Neural crest cell (in vitro differentiated cells): Measurements from ENCODE around the gene PPP1R16B. TPM values are rescaled to one million over a fixed set of nuclear protein-coding genes. Genes with fewer than 3 reads are reported as not detected.

Source experiments
- DNase-seq: peaks from one replicate; pipeline ENCODE4 v3.0.0; 2021; ENCODE audit warnings: low read depth, mixed read lengths, low spot score
- H3K27ac Mint-ChIP-seq: one replicate; pipeline ENCODE4 v1.8.0; 2021; ENCODE audit warnings: mild to moderate bottlenecking, mixed read lengths; ENCODE audit not compliant: unreplicated experiment
- H3K27me3 Mint-ChIP-seq: 2 replicates; pipeline ENCODE4 v1.8.0; 2021; ENCODE audit warnings: low read depth, mild to moderate bottlenecking, mixed read lengths
- H3K36me3 Mint-ChIP-seq: 2 replicates; pipeline ENCODE4 v1.8.0; 2021; ENCODE audit warnings: low read depth, mild to moderate bottlenecking, mixed read lengths
- H3K4me1 Mint-ChIP-seq: 2 replicates; pipeline ENCODE4 v1.8.0; 2021; ENCODE audit warnings: mixed read lengths
- H3K4me3 Mint-ChIP-seq: one replicate; pipeline ENCODE4 v1.8.0; 2021; ENCODE audit warnings: mild to moderate bottlenecking, mixed read lengths
- H3K9me3 Mint-ChIP-seq: 2 replicates; pipeline ENCODE4 v1.8.0; 2021; ENCODE audit warnings: mixed read lengths
- total RNA-seq: library from RNA; stranded (reverse); gene quantifications from 2 replicates; pipeline ENCODE4 v1.2.1, GENCODE V29; 2021
- TF ChIP-seq, protein P1 (sequence below): fragments of 200-600 bp; sonication (generic); conservative IDR thresholded peaks from 2 replicates; pipeline ENCODE4 v1.5.0; 2021; ENCODE audit warnings: antibody characterized with exemption, mild to moderate bottlenecking

The PPP1R16B gene
- total RNA-seq, 1 donor from 2014 or later, result 0.30 TPM

- no peak overlapping the region for H3K27ac Mint-ChIP-seq
- H3K36me3 Mint-ChIP-seq, result no peaks in the 10 kb centered on the region
- TF ChIP-seq, protein P1, sequence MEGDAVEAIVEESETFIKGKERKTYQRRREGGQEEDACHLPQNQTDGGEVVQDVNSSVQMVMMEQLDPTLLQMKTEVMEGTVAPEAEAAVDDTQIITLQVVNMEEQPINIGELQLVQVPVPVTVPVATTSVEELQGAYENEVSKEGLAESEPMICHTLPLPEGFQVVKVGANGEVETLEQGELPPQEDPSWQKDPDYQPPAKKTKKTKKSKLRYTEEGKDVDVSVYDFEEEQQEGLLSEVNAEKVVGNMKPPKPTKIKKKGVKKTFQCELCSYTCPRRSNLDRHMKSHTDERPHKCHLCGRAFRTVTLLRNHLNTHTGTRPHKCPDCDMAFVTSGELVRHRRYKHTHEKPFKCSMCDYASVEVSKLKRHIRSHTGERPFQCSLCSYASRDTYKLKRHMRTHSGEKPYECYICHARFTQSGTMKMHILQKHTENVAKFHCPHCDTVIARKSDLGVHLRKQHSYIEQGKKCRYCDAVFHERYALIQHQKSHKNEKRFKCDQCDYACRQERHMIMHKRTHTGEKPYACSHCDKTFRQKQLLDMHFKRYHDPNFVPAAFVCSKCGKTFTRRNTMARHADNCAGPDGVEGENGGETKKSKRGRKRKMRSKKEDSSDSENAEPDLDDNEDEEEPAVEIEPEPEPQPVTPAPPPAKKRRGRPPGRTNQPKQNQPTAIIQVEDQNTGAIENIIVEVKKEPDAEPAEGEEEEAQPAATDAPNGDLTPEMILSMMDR, result no peak
- no peak for DNase-seq
- peaks cover 10% of the 10 kb centered on the region for H3K4me1 Mint-ChIP-seq
- H3K4me3 Mint-ChIP-seq, result no peak overlapping the region
- H3K9me3 Mint-ChIP-seq, result no peaks in the 10 kb centered on the region
- H3K27me3 Mint-ChIP-seq, result peaks cover 6% of the 10 kb centered on the region
Observed at GRCh38 chr20:38888059-38888831, 82.7 kb downstream of the PPP1R16B start.

DNA sequence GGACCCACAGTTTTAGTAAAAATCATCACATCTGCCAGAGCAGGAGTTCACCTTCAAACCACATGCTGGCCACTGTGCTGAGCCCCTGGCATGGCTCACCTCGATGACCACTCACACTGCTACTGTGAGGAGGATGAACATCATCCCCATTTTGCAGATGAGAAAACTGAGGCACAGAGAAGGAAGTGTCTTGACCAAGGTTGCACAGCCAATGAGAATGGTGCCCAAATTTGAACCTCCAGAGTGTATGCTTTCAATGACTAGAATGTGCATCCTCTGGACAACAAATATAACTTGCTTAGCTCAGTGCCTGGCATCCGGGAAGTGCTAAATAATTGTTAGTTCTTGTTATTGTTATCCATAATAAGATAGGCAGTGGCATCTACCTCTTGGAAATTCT is 83.6 kb downstream of the PPP1R16B start:
- H3K4me3 Mint-ChIP-seq, result no peak overlapping the region
- H3K9me3 Mint-ChIP-seq, result no peaks in the 10 kb centered on the region
- peaks cover 11% of the 10 kb centered on the region for H3K4me1 Mint-ChIP-seq
- H3K27me3 Mint-ChIP-seq, result peaks cover 9% of the 10 kb centered on the region
- H3K36me3 Mint-ChIP-seq, result no peaks in the 10 kb centered on the region
- TF ChIP-seq, protein P1, result no peak
- H3K27ac Mint-ChIP-seq, result no peak overlapping the region
- no peak for DNase-seq

GRCh38 chr20:38889792-38890496 is 84.4 kb downstream of the PPP1R16B start:
- no peak overlapping the region for H3K4me3 Mint-ChIP-seq
- TF ChIP-seq, protein P1, result no peak
- no peak overlapping the region for H3K27ac Mint-ChIP-seq
- DNase-seq, result no peak
- no peaks in the 10 kb centered on the region for H3K9me3 Mint-ChIP-seq
- peaks cover 17% of the 10 kb centered on the region for H3K27me3 Mint-ChIP-seq
- peaks cover 11% of the 10 kb centered on the region for H3K4me1 Mint-ChIP-seq
- H3K36me3 Mint-ChIP-seq, result no peaks in the 10 kb centered on the region

DNA sequence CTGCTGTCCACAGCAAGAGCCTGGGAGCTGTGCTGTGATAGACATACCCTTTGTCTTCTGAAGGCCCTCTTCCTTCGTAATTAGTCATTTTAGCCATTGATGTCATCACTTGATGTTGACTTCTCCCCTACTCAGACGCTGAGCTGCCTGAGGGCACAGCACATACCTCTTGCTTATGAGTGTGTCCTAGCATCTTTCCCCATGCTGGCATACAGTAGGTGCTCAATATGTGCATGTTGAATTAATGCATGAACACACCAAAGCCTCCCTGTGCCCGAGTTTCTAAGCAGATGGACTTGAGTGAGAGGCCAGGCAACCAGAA is 85.0 kb downstream of the PPP1R16B start:
- H3K36me3 Mint-ChIP-seq, result no peaks in the 10 kb centered on the region
- H3K4me3 Mint-ChIP-seq, result no peak overlapping the region
- no peaks in the 10 kb centered on the region for H3K9me3 Mint-ChIP-seq
- DNase-seq, result no peak
- no peak overlapping the region for H3K27ac Mint-ChIP-seq
- TF ChIP-seq, protein P1, result no peak
- H3K27me3 Mint-ChIP-seq, result peaks cover 20% of the 10 kb centered on the region
- H3K4me1 Mint-ChIP-seq, result peaks cover 11% of the 10 kb centered on the region

DNA sequence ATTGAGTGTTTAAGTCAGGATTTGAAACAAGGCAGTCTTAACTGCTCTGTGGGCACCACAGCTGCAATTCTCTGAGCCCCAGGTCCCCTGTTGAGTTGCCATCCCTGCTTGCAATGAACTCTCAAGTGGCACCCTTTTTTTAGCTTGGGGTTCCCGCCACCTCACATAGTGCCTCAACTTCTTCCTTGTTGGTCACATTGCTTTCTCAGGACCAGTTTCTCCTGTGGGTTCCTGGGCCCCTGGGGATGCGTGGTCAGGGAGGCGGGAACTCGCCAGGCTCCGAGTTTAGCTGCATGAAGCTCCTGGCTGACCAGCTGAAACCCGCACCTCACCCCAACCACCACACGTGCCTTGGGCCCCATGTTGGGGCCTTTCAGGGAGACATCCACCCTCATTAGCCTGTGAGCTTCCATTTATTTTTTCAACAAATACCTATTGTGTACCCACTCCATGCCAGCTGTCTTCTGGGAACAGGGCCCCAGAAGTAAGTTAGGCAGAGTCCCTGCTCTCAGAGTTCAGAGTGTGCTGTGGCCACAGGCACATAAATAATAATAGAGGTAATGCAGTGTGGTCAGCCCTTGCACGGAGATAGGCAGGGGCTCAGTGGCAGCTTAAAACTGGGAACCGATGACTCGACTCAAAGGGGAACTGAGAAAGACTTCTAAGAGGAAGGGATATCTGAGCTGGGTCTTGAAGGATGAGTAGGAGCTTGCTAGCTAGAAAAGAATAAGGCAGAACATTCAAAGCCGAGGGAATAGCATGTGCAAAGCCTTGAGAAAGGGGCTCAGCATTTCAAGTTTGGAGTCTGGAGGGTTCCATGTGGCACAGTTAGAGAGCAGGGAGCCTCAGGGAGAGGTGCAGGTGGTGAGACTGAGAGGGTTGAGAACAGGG is 86.8 kb downstream of the PPP1R16B start:
- Mint-ChIP-seq H3K36me3 (no peaks in the 10 kb centered on the region), H3K4me1 (peaks cover 11% of the 10 kb centered on the region), H3K9me3 (no peaks in the 10 kb centered on the region), H3K27ac (no peak overlapping the region), H3K27me3 (peaks cover 30% of the 10 kb centered on the region), H3K4me3 (no peak overlapping the region)
- TF ChIP-seq, protein P1, result no peak
- DNase-seq, result no peak
